Peyer's patch (tissue), 4 donors: Measurements from ENCODE around the gene SERPINH1. TPM values are rescaled to one million over a fixed set of nuclear protein-coding genes. Genes with fewer than 3 reads are reported as not detected.
A peak's percentile ranks its signal among the peaks of the same experiment; 100 is the strongest.
"Not testable (repeated sequence)": the region's sequence is repeated elsewhere in the genome, so short reads cannot be mapped to it uniquely, and the experiment has no call there.

Experiments used
- DNase-seq, 3 donors: peaks; one replicate each; pipeline ENCODE4 v3.0.0-alpha.2; 2017 to 2019
- H3K27ac ChIP-seq, 4 donors: fragments of 200-600 bp; sonication (generic); one replicate each; pipeline ENCODE4 v1.5.1; 2016 to 2019
- H3K27me3 ChIP-seq, 2 donors: fragments of 200-600 bp; sonication (generic); one replicate each; pipeline ENCODE4 v1.5.1; 2019
- H3K36me3 ChIP-seq, 3 donors: fragments of 200-600 bp; sonication (generic); one replicate each; pipeline ENCODE4 v1.5.1; 2016 to 2019
- H3K4me1 ChIP-seq, 4 donors: fragments of 200-600 bp; sonication (generic); one replicate each; pipeline ENCODE4 v1.5.1; 2016 to 2019
- H3K4me3 ChIP-seq, 4 donors: fragments of 200-600 bp; sonication (generic); 1 replicate in 3 of 4; 2 replicates in 1 of 4; pipeline ENCODE4 v1.5.1; 2016 to 2019; ENCODE audit warnings: mild to moderate bottlenecking in 1 of 4
- H3K9me3 ChIP-seq, 4 donors: fragments of 200-600 bp; sonication (generic); one replicate each; pipeline ENCODE4 v1.5.1; 2016 to 2019; ENCODE audit warnings: mild to moderate bottlenecking in 1 of 4
- CTCF ChIP-seq, 6 experiments: fragments of 450-650 bp in 4 of 6; fragments of 200-600 bp in 2 of 6; sonication (generic) in 1 of 6; IDR thresholded peaks; one replicate each; pipeline ENCODE4 v1.5.1; 2017 to 2019; ENCODE audit warnings: antibody characterized with exemption in 6 of 6, mild to moderate bottlenecking in 3 of 6, moderate library complexity in 1 of 6
- POLR2A ChIP-seq, 2 donors: fragments of 450-650 bp; IDR thresholded peaks; one replicate each; pipeline ENCODE4 v1.5.1; 2017; ENCODE audit warnings: antibody characterized with exemption in 2 of 2, mild to moderate bottlenecking in 2 of 2, moderate library complexity in 2 of 2
- total RNA-seq, 4 donors: library from RNA; depleted of rRNA; stranded (reverse); fragments of >200 nt; gene quantifications; one replicate each; pipeline ENCODE4 v1.1.0, GENCODE V29; 2016

The SERPINH1 gene
- total RNA-seq, 4 donors from 2014 or later = 35.4 to 50.9 (median 43.4) TPM

- DNase-seq = peak; percentile 34 to 69 (median 65)
- Histone ChIP-seq H3K27ac (peak overlapping the region; percentile 78 to 92 (median 84)), H3K27me3 (no peaks in the 10 kb centered on the region), H3K9me3 (no peaks in the 10 kb centered on the region), H3K36me3 (no peaks in the 10 kb centered on the region), H3K4me1 (peaks cover 0 to 16% (median 2%) of the 10 kb centered on the region in 4 donors), H3K4me3 (peak overlapping the region; percentile 58 to 71 (median 64))
- TF ChIP-seq CTCF (IDR thresholded peaks at IDR 0.05) (peak in 4 of 6 experiments; percentile 7 to 32 (median 26)), POLR2A (IDR thresholded peaks at IDR 0.05) (peak in 1 of 2 donors; percentile 46)
These were observed 21.1 kb downstream of the SERPINH1 start for GRCh38 chr11:75582895-75583717.

GRCh38 chr11:75583718-75584658 lies 21.9 kb downstream of the SERPINH1 start:
- Histone ChIP-seq H3K27me3 (no peaks in the 10 kb centered on the region), H3K9me3 (no peaks in the 10 kb centered on the region), H3K4me1 (peaks cover 0 to 23% (median 2%) of the 10 kb centered on the region in 4 donors), H3K27ac (peak overlapping the region; percentile 78 to 92 (median 84)), H3K36me3 (no peaks in the 10 kb centered on the region), H3K4me3 (peak overlapping the region; percentile 58 to 71 (median 64))
- TF ChIP-seq CTCF (IDR thresholded peaks at IDR 0.05) = no peak
- TF ChIP-seq POLR2A (IDR thresholded peaks at IDR 0.05) = no peak
- DNase-seq = peak in 2 of 3 donors; percentile 25 to 66

DNA sequence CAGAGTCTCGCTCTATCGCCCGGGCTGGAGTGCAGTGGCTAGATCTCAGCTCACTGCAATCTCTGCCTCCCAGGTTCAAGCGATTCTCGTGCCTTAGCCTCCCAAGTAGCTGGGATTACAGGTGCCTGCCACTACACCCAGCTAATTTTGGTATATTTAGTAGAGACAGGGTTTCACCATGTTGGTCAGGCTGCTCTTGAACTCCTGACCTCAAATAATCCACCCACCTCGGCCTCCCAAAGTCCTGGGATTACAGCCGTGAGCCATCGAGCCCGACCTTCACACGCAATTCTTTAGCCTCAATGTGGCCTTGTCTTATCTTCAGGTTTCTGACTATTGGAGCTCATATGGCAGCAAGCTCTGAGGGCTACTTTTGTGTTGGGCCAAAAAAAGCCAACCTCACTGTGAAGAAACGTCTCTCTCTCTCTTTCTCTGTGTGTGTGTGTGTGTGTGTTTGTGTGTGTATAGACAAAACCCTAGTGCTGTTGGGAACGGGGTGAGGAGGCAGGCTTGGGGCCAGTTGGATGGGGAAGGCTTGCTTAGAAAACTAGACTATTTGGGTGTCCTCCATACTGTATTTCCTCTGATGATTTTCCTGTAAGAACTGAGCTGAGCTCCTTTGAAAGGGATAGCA lies 22.7 kb downstream of the SERPINH1 start:
- H3K9me3 ChIP-seq, DNase-seq, H3K27me3 ChIP-seq, H3K4me3 ChIP-seq, H3K36me3 ChIP-seq: not testable (repeated sequence)
- Histone ChIP-seq H3K4me1 (peaks cover 0 to 23% (median 2%) of the 10 kb centered on the region in 4 donors), H3K27ac (peak overlapping the region in 3 of 4 donors; percentile 78 to 92 (median 86))

GRCh38 chr11:75585293-75585670 lies 23.2 kb downstream of the SERPINH1 start:
- no peaks in the 10 kb centered on the region for H3K27me3 ChIP-seq
- H3K4me3 ChIP-seq = no peak overlapping the region
- H3K9me3 ChIP-seq = no peaks in the 10 kb centered on the region
- H3K4me1 ChIP-seq = peaks cover 0 to 23% (median 2%) of the 10 kb centered on the region in 4 donors
- no peak overlapping the region for H3K27ac ChIP-seq
- H3K36me3 ChIP-seq = no peaks in the 10 kb centered on the region
- TF ChIP-seq CTCF (IDR thresholded peaks at IDR 0.05) = no peak
- no peak for TF ChIP-seq POLR2A (IDR thresholded peaks at IDR 0.05)
- DNase-seq = no peak

DNA sequence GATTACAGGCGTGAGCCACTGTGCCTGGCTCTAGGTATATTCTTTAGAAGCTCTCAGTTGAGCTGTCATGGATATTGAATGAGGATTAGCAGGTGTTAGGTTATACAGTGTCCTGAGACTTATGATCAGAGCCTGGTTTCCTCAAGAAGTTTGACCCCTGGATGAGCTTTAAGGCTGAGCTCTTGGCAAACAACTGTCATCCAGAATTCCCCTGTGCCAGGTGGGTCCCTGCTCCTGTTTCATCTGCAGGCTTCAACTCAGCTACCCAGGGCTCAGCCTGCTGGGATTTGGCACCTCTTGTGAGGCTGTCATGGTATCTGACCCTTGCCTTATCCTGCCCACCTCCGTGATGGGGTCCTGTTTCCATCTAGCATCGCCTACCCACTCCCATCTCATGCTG lies 24.3 kb downstream of the SERPINH1 start:
- TF ChIP-seq POLR2A (IDR thresholded peaks at IDR 0.05) (no peak), CTCF (IDR thresholded peaks at IDR 0.05) (no peak)
- Histone ChIP-seq H3K27ac (no peak overlapping the region), H3K4me1 (peaks cover 0 to 23% (median 2%) of the 10 kb centered on the region in 4 donors), H3K4me3 (no peak overlapping the region), H3K27me3 (no peaks in the 10 kb centered on the region), H3K9me3 (no peaks in the 10 kb centered on the region), H3K36me3 (no peaks in the 10 kb centered on the region)
- no peak for DNase-seq
